H1 (cell line): ENCODE results near the gene PCYT2. TPM values are rescaled to one million over a fixed set of nuclear protein-coding genes. Genes with fewer than 3 reads are reported as not detected.

Experiments used
- CBX5 ChIP-seq: fragments of 300-800, 300-1000 bp; sonication (generic); IDR thresholded peaks from 2 replicates; pipeline ENCODE4 v1.7.1; 2016; ENCODE audit warnings: antibody characterized with exemption, low read length, low read depth
- POLR2A ChIP-seq, 2 experiments: IDR thresholded peaks; 1 replicate in 1 of 2; 2 replicates in 1 of 2; pipeline ENCODE4 v1.6.1; 2011; ENCODE audit warnings: low read depth in 2 of 2, low read length in 2 of 2, mild to moderate bottlenecking in 2 of 2; ENCODE audit errors: control extremely low read depth in 1 of 2
- SUZ12 ChIP-seq: fragments of 200-600 bp; sonication (generic); IDR thresholded peaks from 2 replicates; pipeline ENCODE4 v1.6.1; 2012; ENCODE audit warnings: mild to moderate bottlenecking, inconsistent platforms, low read length, moderate library complexity, mixed read lengths
- TEAD4 ChIP-seq: IDR thresholded peaks from 2 replicates; pipeline ENCODE4 v1.6.1; 2012; ENCODE audit warnings: low read depth, low read length, inconsistent platforms, mixed read lengths
- polyA plus RNA-seq, 7 experiments: library from polyadenylated mRNA; depleted of rRNA in 3 of 7; stranded (reverse) in 5 of 7; unstranded in 2 of 7; fragments of >200 nt in 5 of 7; fragments of 200-250 nt in 2 of 7; gene quantifications; 1 replicate in 5 of 7; 2 replicates in 1 of 7; 4 replicates in 1 of 7; pipeline versions ENCODE4 v1.2.1 to v1.2.3, GENCODE V29; 2011 to 2013; ENCODE audit warnings: missing spikeins in 2 of 7, mixed read lengths in 2 of 7
- total RNA-seq: library from RNA; stranded (reverse); fragmentation: NEBNext Ultra II Directional; extraction: Animal tissue kit (Norgen Biotek cat#: 25700); gene quantifications from 2 replicates; pipeline ENCODE4 v1.2.1, GENCODE V29; 2021
- TF ChIP-seq, protein P1 (sequence below): fragments of 300-600 bp; sonication (generic); IDR thresholded peaks from 2 replicates; pipeline ENCODE4 v1.7.1; 2012; ENCODE audit warnings: low read length, moderate library complexity, mild to moderate bottlenecking, inconsistent platforms; ENCODE audit not compliant: insufficient replicate concordance
- TF ChIP-seq, protein P2 (sequence below): IDR thresholded peaks from 2 replicates; pipeline ENCODE4 v1.6.1; 2012; ENCODE audit warnings: low read length, inconsistent platforms
- TF ChIP-seq, protein P3 (sequence below): IDR thresholded peaks from 2 replicates; pipeline ENCODE4 v1.6.1; 2012; ENCODE audit warnings: inconsistent platforms

PCYT2 gene
- total and polyA plus RNA-seq, 2 of the 8 experiments (the other 6 are each of a cell fraction or from before 2014, with no cell fraction given), result 29.9 to 31.3 TPM

DNA sequence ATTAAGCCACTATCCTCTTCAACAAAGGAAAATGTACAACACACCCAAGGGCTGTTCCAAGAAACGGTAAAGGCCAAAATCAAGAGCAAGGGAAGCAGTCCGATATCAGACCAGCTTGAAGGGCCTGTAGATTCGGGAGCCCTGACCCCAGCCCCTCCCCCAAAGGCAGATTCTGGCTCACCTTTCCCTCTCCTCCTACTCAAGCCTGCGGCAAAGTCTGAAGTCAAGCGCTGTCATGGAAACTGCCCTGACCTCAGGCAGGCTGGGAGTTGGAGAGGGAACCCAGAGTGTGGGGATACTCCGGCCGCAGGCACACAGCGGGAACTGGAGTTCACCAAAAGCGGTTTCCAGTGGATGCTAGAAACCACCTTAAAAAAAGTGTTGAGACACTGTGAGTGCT lies 21.6 kb downstream of the PCYT2 start (continued):
- TF ChIP-seq, protein P1, sequence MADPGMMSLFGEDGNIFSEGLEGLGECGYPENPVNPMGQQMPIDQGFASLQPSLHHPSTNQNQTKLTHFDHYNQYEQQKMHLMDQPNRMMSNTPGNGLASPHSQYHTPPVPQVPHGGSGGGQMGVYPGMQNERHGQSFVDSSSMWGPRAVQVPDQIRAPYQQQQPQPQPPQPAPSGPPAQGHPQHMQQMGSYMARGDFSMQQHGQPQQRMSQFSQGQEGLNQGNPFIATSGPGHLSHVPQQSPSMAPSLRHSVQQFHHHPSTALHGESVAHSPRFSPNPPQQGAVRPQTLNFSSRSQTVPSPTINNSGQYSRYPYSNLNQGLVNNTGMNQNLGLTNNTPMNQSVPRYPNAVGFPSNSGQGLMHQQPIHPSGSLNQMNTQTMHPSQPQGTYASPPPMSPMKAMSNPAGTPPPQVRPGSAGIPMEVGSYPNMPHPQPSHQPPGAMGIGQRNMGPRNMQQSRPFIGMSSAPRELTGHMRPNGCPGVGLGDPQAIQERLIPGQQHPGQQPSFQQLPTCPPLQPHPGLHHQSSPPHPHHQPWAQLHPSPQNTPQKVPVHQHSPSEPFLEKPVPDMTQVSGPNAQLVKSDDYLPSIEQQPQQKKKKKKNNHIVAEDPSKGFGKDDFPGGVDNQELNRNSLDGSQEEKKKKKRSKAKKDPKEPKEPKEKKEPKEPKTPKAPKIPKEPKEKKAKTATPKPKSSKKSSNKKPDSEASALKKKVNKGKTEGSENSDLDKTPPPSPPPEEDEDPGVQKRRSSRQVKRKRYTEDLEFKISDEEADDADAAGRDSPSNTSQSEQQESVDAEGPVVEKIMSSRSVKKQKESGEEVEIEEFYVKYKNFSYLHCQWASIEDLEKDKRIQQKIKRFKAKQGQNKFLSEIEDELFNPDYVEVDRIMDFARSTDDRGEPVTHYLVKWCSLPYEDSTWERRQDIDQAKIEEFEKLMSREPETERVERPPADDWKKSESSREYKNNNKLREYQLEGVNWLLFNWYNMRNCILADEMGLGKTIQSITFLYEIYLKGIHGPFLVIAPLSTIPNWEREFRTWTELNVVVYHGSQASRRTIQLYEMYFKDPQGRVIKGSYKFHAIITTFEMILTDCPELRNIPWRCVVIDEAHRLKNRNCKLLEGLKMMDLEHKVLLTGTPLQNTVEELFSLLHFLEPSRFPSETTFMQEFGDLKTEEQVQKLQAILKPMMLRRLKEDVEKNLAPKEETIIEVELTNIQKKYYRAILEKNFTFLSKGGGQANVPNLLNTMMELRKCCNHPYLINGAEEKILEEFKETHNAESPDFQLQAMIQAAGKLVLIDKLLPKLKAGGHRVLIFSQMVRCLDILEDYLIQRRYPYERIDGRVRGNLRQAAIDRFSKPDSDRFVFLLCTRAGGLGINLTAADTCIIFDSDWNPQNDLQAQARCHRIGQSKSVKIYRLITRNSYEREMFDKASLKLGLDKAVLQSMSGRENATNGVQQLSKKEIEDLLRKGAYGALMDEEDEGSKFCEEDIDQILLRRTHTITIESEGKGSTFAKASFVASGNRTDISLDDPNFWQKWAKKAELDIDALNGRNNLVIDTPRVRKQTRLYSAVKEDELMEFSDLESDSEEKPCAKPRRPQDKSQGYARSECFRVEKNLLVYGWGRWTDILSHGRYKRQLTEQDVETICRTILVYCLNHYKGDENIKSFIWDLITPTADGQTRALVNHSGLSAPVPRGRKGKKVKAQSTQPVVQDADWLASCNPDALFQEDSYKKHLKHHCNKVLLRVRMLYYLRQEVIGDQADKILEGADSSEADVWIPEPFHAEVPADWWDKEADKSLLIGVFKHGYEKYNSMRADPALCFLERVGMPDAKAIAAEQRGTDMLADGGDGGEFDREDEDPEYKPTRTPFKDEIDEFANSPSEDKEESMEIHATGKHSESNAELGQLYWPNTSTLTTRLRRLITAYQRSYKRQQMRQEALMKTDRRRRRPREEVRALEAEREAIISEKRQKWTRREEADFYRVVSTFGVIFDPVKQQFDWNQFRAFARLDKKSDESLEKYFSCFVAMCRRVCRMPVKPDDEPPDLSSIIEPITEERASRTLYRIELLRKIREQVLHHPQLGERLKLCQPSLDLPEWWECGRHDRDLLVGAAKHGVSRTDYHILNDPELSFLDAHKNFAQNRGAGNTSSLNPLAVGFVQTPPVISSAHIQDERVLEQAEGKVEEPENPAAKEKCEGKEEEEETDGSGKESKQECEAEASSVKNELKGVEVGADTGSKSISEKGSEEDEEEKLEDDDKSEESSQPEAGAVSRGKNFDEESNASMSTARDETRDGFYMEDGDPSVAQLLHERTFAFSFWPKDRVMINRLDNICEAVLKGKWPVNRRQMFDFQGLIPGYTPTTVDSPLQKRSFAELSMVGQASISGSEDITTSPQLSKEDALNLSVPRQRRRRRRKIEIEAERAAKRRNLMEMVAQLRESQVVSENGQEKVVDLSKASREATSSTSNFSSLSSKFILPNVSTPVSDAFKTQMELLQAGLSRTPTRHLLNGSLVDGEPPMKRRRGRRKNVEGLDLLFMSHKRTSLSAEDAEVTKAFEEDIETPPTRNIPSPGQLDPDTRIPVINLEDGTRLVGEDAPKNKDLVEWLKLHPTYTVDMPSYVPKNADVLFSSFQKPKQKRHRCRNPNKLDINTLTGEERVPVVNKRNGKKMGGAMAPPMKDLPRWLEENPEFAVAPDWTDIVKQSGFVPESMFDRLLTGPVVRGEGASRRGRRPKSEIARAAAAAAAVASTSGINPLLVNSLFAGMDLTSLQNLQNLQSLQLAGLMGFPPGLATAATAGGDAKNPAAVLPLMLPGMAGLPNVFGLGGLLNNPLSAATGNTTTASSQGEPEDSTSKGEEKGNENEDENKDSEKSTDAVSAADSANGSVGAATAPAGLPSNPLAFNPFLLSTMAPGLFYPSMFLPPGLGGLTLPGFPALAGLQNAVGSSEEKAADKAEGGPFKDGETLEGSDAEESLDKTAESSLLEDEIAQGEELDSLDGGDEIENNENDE, result no peak
- TF ChIP-seq SUZ12 (no peak), POLR2A (IDR thresholded peaks at IDR 0.05; ENCODE audit: control extremely low read depth in 1 of 2, low read depth in 2 of 2, low read length in 2 of 2) (no peak), CBX5 (no peak), TEAD4 (no peak)
- TF ChIP-seq, protein P2, sequence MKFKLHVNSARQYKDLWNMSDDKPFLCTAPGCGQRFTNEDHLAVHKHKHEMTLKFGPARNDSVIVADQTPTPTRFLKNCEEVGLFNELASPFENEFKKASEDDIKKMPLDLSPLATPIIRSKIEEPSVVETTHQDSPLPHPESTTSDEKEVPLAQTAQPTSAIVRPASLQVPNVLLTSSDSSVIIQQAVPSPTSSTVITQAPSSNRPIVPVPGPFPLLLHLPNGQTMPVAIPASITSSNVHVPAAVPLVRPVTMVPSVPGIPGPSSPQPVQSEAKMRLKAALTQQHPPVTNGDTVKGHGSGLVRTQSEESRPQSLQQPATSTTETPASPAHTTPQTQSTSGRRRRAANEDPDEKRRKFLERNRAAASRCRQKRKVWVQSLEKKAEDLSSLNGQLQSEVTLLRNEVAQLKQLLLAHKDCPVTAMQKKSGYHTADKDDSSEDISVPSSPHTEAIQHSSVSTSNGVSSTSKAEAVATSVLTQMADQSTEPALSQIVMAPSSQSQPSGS, result no peak
- TF ChIP-seq, protein P3, sequence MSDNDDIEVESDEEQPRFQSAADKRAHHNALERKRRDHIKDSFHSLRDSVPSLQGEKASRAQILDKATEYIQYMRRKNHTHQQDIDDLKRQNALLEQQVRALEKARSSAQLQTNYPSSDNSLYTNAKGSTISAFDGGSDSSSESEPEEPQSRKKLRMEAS, result no peak
- TF ChIP-seq, all 59 proteins: peak for 0
